IPS-18a (cell line): ENCODE results near the gene CCDC134.

ENCODE experiments used
- H3K27ac ChIP-seq: one replicate; pipeline ENCODE4 v1.5.1; 2013; ENCODE audit warnings: low read length
- H3K27me3 ChIP-seq: one replicate; pipeline ENCODE4 v1.6.1; 2013; ENCODE audit warnings: mild to moderate bottlenecking, low read length; ENCODE audit not compliant: control insufficient read depth, insufficient read depth
- H3K36me3 ChIP-seq: one replicate; pipeline ENCODE4 v1.6.1; 2013; ENCODE audit warnings: low read depth, low read length; ENCODE audit not compliant: control insufficient read depth
- H3K4me1 ChIP-seq: one replicate; pipeline ENCODE4 v1.6.1; 2013; ENCODE audit warnings: low read depth, low read length; ENCODE audit not compliant: control insufficient read depth
- H3K4me3 ChIP-seq: one replicate; pipeline ENCODE4 v1.5.1; 2013; ENCODE audit warnings: low read length
- H3K9ac ChIP-seq: one replicate; pipeline ENCODE4 v1.6.1; 2013; ENCODE audit warnings: mild to moderate bottlenecking, low read length, moderate library complexity
- H3K9me3 ChIP-seq: one replicate; pipeline ENCODE4 v1.6.1; 2013; ENCODE audit warnings: low read depth, low read length; ENCODE audit not compliant: control insufficient read depth

The CCDC134 gene

GRCh38 chr22:41816871-41817270 lies 16.4 kb downstream of the CCDC134 start:
- Histone ChIP-seq H3K4me3 (no peak overlapping the region), H3K9me3 (no peaks in the 10 kb centered on the region), H3K27ac (no peak overlapping the region), H3K9ac (no peak overlapping the region), H3K4me1 (no peaks in the 10 kb centered on the region), H3K27me3 (no peaks in the 10 kb centered on the region), H3K36me3 (peaks cover 17% of the 10 kb centered on the region)

- Histone ChIP-seq H3K27me3 (no peaks in the 10 kb centered on the region), H3K27ac (no peak overlapping the region), H3K9ac (no peak overlapping the region), H3K4me1 (no peaks in the 10 kb centered on the region), H3K4me3 (no peak overlapping the region), H3K9me3 (no peaks in the 10 kb centered on the region), H3K36me3 (peaks cover 17% of the 10 kb centered on the region)
These were observed 17.5 kb downstream of the CCDC134 start for GRCh38 chr22:41818011-41818410.

- H3K36me3 ChIP-seq = peaks cover 12% of the 10 kb centered on the region
- peaks cover 2% of the 10 kb centered on the region for H3K4me1 ChIP-seq
- H3K4me3 ChIP-seq = no peak overlapping the region
- no peaks in the 10 kb centered on the region for H3K27me3 ChIP-seq
- no peak overlapping the region for H3K9ac ChIP-seq
- no peak overlapping the region for H3K27ac ChIP-seq
- no peaks in the 10 kb centered on the region for H3K9me3 ChIP-seq
These were observed 18.1 kb downstream of the CCDC134 start for GRCh38 chr22:41818596-41818995.

GRCh38 chr22:41819257-41819656 lies 18.8 kb downstream of the CCDC134 start:
- Histone ChIP-seq H3K9me3 (no peaks in the 10 kb centered on the region), H3K36me3 (peaks cover 14% of the 10 kb centered on the region), H3K27ac (no peak overlapping the region), H3K9ac (no peak overlapping the region), H3K4me1 (peaks cover 8% of the 10 kb centered on the region), H3K4me3 (no peak overlapping the region), H3K27me3 (no peaks in the 10 kb centered on the region)

- Histone ChIP-seq H3K36me3 (peaks cover 10% of the 10 kb centered on the region), H3K9ac (no peak overlapping the region), H3K4me1 (peaks cover 8% of the 10 kb centered on the region), H3K27ac (no peak overlapping the region), H3K4me3 (no peak overlapping the region), H3K9me3 (no peaks in the 10 kb centered on the region), H3K27me3 (no peaks in the 10 kb centered on the region)
These were observed 20.0 kb downstream of the CCDC134 start for GRCh38 chr22:41820447-41820846.

GRCh38 chr22:41821471-41822316 lies 21.2 kb downstream of the CCDC134 start:
- Histone ChIP-seq H3K9ac (no peak overlapping the region), H3K4me3 (no peak overlapping the region), H3K36me3 (peaks cover 13% of the 10 kb centered on the region), H3K9me3 (no peaks in the 10 kb centered on the region), H3K4me1 (peaks cover 8% of the 10 kb centered on the region), H3K27ac (no peak overlapping the region), H3K27me3 (no peaks in the 10 kb centered on the region)

- H3K36me3 ChIP-seq = peaks cover 10% of the 10 kb centered on the region
- H3K27me3 ChIP-seq = no peaks in the 10 kb centered on the region
- H3K9me3 ChIP-seq = no peaks in the 10 kb centered on the region
- H3K4me1 ChIP-seq = peaks cover 13% of the 10 kb centered on the region
- H3K9ac ChIP-seq = no peak overlapping the region
- H3K27ac ChIP-seq = no peak overlapping the region
- no peak overlapping the region for H3K4me3 ChIP-seq
These were observed 22.0 kb downstream of the CCDC134 start for GRCh38 chr22:41822317-41823057.

- no peaks in the 10 kb centered on the region for H3K27me3 ChIP-seq
- no peak overlapping the region for H3K9ac ChIP-seq
- peaks cover 10% of the 10 kb centered on the region for H3K36me3 ChIP-seq
- H3K27ac ChIP-seq = no peak overlapping the region
- H3K4me1 ChIP-seq = peaks cover 18% of the 10 kb centered on the region
- no peaks in the 10 kb centered on the region for H3K9me3 ChIP-seq
- H3K4me3 ChIP-seq = no peak overlapping the region
These were observed 23.3 kb downstream of the CCDC134 start for GRCh38 chr22:41823797-41824196.

- Histone ChIP-seq H3K9me3 (no peaks in the 10 kb centered on the region), H3K4me1 (peaks cover 18% of the 10 kb centered on the region), H3K27me3 (no peaks in the 10 kb centered on the region), H3K27ac (no peak overlapping the region), H3K4me3 (no peak overlapping the region), H3K36me3 (peaks cover 10% of the 10 kb centered on the region), H3K9ac (no peak overlapping the region)
These were observed 24.9 kb downstream of the CCDC134 start for GRCh38 chr22:41825376-41825775.

GRCh38 chr22:41826021-41826420 lies 25.5 kb downstream of the CCDC134 start:
- Histone ChIP-seq H3K27ac (no peak overlapping the region), H3K9ac (no peak overlapping the region), H3K27me3 (no peaks in the 10 kb centered on the region), H3K4me1 (peaks cover 18% of the 10 kb centered on the region), H3K9me3 (no peaks in the 10 kb centered on the region), H3K4me3 (no peak overlapping the region), H3K36me3 (peaks cover 10% of the 10 kb centered on the region)

GRCh38 chr22:41826430-41827383 lies 26.2 kb downstream of the CCDC134 start:
- Histone ChIP-seq H3K4me1 (peaks cover 23% of the 10 kb centered on the region), H3K27me3 (no peaks in the 10 kb centered on the region), H3K4me3 (no peak overlapping the region), H3K27ac (no peak overlapping the region), H3K36me3 (peaks cover 10% of the 10 kb centered on the region), H3K9ac (no peak overlapping the region), H3K9me3 (no peaks in the 10 kb centered on the region)
